Type B pancreatic cell (in vitro differentiated cells): ENCODE results near the gene MT1F. TPM values are rescaled to one million over a fixed set of nuclear protein-coding genes. Genes with fewer than 3 reads are reported as not detected.
A peak's percentile ranks its signal among the peaks of the same experiment; 100 is the strongest.

Experiments
- DNase-seq: peaks from one replicate; pipeline ENCODE4 v3.0.0; 2021; ENCODE audit warnings: mixed read lengths; ENCODE audit not compliant: unreplicated experiment; ENCODE audit errors: extremely low spot score
- H3K27ac Mint-ChIP-seq: 2 replicates; pipeline ENCODE4 v1.8.0; 2021; ENCODE audit warnings: mild to moderate bottlenecking, mixed read lengths
- H3K27me3 Mint-ChIP-seq: 2 replicates; pipeline ENCODE4 v1.8.0; 2021; ENCODE audit warnings: mixed read lengths
- H3K36me3 Mint-ChIP-seq: 2 replicates; pipeline ENCODE4 v1.8.0; 2021; ENCODE audit warnings: mixed read lengths
- H3K4me1 Mint-ChIP-seq: one replicate; pipeline ENCODE4 v1.8.0; 2021; ENCODE audit warnings: mixed read lengths; ENCODE audit not compliant: unreplicated experiment
- H3K4me3 Mint-ChIP-seq: 2 replicates; pipeline ENCODE4 v1.8.0; 2021; ENCODE audit warnings: mild to moderate bottlenecking, mixed read lengths
- H3K9me3 Mint-ChIP-seq: 2 replicates; pipeline ENCODE4 v1.8.0; 2021; ENCODE audit warnings: mixed read lengths
- CTCF ChIP-seq: fragments of 200-600 bp; sonication (generic); conservative IDR thresholded peaks from 2 replicates; pipeline ENCODE4 v1.5.0; 2021; ENCODE audit warnings: antibody characterized with exemption, mild to moderate bottlenecking
- total RNA-seq: library from RNA; stranded (reverse); gene quantifications from 2 replicates; pipeline ENCODE4 v1.2.1, GENCODE V29; 2021; ENCODE audit warnings: low replicate concordance

The MT1F gene
- total RNA-seq, 1 donor from 2014 or later: 6.5 TPM

- H3K9me3 Mint-ChIP-seq: peaks cover 8% of the 10 kb centered on the region
- no peak overlapping the region for H3K4me3 Mint-ChIP-seq
- peaks cover 6% of the 10 kb centered on the region for H3K36me3 Mint-ChIP-seq
- no peak overlapping the region for H3K27ac Mint-ChIP-seq
- TF ChIP-seq CTCF: no peak
- no peak for DNase-seq
- H3K27me3 Mint-ChIP-seq: peaks cover 85% of the 10 kb centered on the region
- H3K4me1 Mint-ChIP-seq: peaks cover 5% of the 10 kb centered on the region
Measured at GRCh38 chr16:56623637-56624036, 34.1 kb upstream of the MT1F start.

- H3K27ac Mint-ChIP-seq: no peak within 1 kb of the TSS
Measured at GRCh38 chr16:56625140-56625942, 32.4 kb upstream of the MT1F start, which contains the start of gene MT1E. Gene MT1E (plus strand): TSS chr16:56625781. CDS start chr16:56625852, 71 bp downstream.

GRCh38 chr16:56625943-56626654, 31.7 kb upstream of the MT1F start:
- no peak for DNase-seq
- Mint-ChIP-seq H3K4me3 (peak overlapping the region; percentile 81), H3K27ac (no peak overlapping the region), H3K27me3 (peaks cover 87% of the 10 kb centered on the region), H3K36me3 (peaks cover 6% of the 10 kb centered on the region), H3K4me1 (peaks cover 6% of the 10 kb centered on the region), H3K9me3 (peaks cover 8% of the 10 kb centered on the region)
- no peak for TF ChIP-seq CTCF

More at GRCh38 chr16:56625140-56625942, 32.4 kb upstream of the MT1F start, which contains the start of gene MT1E:
- DNase-seq: no peak
- Mint-ChIP-seq H3K4me1 (peaks cover 6% of the 10 kb centered on the region), H3K4me3 (peak within 1 kb of the TSS; percentile 86), H3K36me3 (peaks cover 6% of the 10 kb centered on the region), H3K9me3 (peaks cover 8% of the 10 kb centered on the region), H3K27me3 (peaks cover 85% of the 10 kb centered on the region)
- no peak for TF ChIP-seq CTCF

- no peak overlapping the region for H3K4me3 Mint-ChIP-seq
- TF ChIP-seq CTCF: no peak
- no peak overlapping the region for H3K27ac Mint-ChIP-seq
- H3K4me1 Mint-ChIP-seq: peaks cover 6% of the 10 kb centered on the region
- no peak for DNase-seq
- peaks cover 6% of the 10 kb centered on the region for H3K36me3 Mint-ChIP-seq
- H3K9me3 Mint-ChIP-seq: peaks cover 8% of the 10 kb centered on the region
- H3K27me3 Mint-ChIP-seq: peaks cover 87% of the 10 kb centered on the region
Measured at GRCh38 chr16:56626685-56627084, 31.1 kb upstream of the MT1F start.

GRCh38 chr16:56628486-56629350, 29.0 kb upstream of the MT1F start:
- Mint-ChIP-seq H3K4me1 (peaks cover 10% of the 10 kb centered on the region), H3K36me3 (peaks cover 3% of the 10 kb centered on the region), H3K9me3 (no peaks in the 10 kb centered on the region), H3K27me3 (peaks cover 86% of the 10 kb centered on the region), H3K4me3 (no peak overlapping the region), H3K27ac (peak overlapping the region; percentile 32)
- DNase-seq: no peak
- TF ChIP-seq CTCF: no peak
